HG02610 (cell line): Measurements from ENCODE around the gene FBXL19.

Source experiments
- ATAC-seq: cut with Tn5 transposase; IDR thresholded peaks from one replicate; pipeline ENCODE4 v1.9.1; 2021; ENCODE audit warnings: mild to moderate bottlenecking, moderate library complexity; ENCODE audit not compliant: unreplicated experiment

Gene FBXL19

DNA sequence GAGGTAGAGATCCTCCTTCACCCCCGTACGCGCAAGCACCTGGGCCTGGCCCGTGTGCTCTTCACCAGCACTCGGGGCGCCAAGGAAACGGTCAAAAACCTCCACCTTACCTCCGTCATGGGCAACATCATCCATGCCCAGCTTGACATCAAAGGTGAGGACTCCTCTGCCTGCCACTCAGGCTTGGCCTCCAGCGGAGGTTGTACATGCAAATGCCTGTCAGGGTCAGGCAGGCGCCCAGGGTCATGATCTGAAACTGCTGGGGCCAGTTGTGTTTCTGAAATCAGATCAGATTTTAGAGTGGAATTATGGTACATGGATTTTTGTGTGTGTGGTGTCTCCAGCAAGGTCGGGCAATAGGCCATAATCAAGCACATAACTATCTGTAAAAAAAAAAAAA, 38.0 kb downstream of the FBXL19 start:
- ATAC-seq, result no peak

DNA sequence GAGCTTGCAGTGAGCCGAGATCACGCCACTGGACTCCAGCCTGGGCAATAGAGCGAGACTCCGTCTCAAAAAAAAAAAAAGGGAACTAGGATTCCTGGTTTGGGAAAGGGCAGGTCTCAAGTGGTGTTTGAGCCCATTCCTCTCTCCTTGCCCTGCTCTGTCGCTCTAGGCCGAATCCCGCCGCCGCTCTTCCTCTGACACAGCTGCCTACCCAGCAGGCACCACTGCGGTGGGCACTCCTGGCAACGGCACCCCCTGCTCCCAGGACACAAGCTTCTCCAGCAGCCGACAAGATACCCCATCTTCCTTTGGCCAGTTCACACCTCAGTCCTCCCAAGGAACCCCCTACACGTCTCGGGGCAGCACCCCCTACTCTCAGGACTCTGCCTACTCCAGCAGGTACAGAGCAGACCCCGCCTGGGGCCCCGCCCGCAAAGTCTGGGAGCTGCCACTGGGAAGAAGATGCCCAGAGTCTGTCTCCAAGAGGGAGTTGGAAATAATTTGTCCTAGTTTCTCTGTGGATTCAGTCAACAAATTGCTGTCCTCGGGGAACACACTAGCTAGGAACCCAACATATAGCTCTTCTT, 40.6 kb downstream of the FBXL19 start:
- ATAC-seq, result no peak

DNA sequence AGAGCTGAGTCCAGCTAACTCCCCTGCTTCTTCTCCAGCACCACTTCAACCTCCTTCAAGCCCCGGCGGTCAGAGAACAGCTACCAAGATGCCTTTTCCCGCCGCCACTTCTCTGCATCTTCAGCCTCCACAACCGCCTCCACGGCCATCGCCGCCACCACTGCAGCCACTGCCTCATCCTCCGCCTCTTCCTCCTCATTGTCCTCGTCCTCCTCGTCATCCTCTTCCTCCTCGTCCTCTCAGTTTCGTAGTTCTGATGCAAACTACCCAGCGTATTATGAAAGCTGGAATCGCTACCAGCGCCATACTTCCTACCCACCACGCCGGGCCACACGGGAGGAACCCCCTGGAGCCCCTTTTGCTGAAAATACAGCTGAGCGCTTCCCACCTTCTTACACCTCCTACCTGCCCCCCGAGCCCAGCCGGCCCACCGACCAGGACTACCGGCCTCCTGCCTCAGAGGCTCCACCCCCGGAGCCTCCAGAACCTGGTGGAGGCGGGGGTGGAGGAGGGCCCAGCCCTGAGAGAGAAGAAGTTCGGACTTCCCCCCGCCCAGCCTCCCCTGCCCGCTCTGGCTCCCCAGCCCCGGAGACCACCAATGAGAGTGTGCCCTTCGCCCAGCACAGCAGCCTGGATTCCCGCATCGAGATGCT, 41.3 kb downstream of the FBXL19 start:
- ATAC-seq, result no peak

DNA sequence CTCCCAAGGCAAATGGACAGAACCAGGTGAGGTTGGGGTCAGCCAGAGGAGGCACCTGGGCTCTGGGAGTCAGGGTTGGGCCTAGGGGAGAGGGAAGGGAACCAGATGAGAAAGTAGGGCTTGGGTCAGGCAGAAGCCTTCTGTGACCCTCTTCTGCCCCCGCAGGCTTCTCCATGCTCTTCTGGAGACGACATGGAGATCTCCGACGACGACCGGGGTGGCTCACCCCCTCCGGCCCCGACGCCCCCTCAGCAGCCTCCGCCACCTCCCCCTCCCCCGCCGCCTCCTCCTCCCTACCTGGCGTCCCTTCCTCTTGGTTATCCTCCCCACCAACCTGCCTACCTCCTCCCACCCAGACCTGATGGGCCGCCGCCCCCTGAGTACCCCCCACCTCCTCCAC, 42.1 kb downstream of the FBXL19 start:
- ATAC-seq, result no peak

DNA sequence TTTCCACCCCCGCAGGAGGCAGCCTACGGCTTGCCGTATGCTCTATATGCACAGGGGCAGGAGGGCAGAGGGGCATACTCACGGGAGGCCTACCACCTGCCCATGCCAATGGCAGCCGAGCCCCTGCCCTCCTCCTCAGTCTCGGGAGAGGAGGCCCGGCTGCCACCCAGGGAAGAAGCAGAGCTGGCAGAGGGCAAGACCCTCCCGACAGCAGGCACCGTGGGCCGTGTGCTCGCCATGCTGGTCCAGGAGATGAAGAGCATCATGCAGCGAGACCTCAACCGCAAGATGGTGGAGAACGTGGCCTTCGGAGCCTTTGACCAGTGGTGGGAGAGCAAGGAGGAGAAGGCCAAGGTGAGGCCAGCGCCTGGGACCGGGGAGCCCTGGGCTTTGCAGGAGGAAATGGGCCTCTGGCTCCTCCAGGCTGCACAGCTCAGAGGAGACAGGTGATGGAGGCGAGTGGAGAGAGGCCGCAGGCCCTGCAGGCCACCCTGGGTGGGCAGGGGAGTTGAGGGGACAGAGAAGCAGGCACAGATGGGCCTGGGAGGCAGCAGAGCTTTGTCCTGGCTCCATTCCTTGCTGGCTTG, 42.8 kb downstream of the FBXL19 start:
- ATAC-seq, result no peak

DNA sequence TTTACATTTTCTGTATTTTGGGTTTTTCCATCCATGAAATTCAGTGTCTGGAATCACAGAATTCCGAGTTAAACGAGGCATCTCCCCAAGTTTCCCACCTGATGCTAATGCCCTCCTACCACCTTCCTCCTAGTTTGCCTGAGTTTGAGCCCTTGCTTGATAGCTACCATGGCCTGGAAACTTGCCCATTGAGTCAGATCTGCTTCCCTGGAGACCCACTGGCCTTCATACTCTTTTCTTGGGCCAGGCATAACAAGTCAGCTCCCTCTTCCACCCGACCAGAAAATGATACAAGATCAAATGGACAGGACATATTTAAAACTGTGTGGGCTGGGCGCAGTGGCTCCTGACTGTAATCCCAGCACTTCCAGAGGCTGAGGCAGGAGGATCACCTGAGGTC, 44.4 kb downstream of the FBXL19 start:
- no peak for ATAC-seq

DNA sequence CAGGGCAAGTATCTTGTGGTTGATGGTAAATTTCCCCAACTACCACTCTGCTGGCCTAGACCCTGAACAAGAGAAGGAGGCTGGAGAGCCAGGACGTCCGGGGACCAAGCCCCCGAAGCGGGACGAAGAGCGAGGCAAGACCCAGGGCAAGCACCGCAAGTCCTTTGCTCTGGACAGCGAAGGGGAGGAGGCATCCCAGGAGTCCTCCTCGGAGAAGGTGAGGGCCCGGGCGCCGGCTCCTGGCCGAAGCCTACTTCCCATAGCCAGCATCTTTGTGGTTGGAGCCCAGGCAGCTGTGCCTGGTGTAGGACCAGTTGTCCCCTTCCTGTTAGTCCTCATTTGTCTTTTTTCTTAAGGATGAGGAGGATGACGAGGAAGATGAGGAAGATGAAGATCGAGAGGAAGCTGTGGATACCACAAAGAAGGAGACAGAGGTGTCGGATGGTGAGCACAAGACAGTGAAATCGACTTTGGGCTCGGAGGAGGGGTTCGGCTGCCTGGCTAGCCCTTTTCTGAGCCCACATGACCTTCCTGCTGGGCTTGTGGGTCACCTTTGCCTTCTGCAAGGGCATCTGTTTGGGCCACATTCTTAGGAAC, 46.0 kb downstream of the FBXL19 start:
- no peak for ATAC-seq

DNA sequence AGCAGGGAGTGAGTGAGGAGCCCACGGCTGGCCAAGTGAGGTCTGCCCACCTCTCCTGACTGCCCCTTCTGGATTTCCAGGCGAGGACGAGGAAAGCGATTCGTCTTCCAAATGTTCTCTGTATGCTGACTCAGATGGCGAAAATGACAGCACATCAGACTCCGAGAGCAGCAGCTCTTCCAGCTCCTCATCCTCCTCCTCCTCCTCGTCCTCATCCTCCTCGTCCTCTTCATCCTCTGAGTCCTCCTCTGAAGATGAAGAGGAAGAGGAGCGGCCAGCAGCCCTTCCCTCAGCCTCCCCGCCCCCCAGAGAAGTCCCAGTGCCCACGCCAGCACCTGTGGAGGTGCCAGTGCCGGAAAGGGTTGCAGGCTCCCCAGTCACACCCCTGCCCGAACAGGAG, 47.9 kb downstream of the FBXL19 start:
- no peak for ATAC-seq

DNA sequence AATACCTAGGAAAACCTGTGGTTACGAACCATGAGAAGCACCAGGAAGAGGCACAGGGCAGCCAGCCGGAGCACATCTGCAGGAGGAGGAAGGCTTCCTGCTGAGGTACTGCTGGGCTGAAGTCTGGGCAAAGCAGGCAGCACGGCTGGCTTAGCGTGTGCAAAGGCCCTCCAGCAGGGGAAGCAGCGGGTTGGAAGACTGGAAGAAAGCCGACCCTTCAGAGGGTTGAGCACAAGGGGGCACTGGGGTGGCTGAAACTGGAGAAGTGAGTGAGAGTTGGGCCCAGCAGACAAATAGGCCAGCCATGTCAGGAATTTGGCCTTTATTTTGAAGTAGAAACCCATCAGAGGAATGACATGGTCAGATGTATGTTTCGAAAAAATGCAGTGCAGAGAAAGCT, 49.5 kb downstream of the FBXL19 start:
- ATAC-seq, result no peak

DNA sequence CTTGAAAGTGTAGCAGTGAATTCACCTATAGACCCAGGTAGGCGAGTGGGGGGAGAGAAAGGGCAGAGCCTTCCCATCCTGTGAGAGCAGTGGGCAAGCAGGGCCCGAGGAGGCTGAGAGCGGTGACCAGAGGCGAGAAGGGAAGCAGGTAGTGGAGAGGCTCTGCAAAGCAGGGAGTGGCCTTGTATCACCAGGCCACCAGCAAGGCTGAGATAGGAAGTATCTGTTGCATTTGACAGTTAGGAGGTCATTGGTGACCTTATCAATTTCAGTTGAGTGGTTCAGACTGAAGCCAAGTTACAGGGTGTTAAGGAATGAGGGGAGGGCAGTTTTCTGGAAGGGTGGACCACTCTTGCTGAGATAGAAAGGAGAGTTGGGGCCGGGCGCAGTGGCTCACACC, 51.0 kb downstream of the FBXL19 start:
- no peak for ATAC-seq

DNA sequence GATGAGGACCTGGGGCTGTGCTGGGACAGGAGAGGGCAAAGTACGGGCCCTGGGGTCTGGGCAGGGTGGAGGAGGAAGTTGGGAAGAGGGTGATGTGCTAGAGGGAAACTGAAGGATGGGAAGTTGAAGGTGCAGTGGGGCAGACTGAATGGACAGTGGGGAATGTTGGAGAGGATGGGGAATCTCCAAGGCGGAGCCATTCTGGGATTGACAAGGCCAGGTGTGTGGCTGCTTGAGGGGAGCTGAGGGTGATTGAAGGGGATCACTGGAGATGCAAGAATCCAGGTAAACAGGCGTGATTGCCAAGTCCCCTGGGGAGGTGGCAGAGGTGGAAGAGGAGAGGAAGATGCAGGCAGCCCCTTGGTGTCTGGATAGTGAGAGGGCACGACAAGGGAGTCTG, 53.1 kb downstream of the FBXL19 start:
- ATAC-seq, result no peak

DNA sequence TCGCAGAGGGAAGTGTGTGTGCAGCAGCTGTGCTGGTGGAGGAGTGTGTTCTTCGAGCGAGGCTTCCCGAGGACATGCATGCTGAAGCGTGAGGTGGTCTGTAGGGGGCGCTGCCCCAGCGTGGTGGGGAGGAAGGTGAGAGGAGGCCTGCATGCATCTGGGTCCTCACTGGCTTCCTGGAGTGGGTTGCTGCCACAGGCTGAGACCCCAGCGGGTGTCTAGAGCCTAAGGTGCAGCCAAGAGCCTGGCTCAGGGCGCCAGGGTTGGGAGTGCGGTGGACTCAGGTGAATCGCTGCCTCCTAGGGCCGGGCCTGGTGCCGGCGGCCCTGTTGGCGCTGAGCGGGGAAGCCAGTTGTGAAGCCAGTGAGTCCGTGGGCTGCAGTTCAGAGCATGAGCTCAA, 54.1 kb downstream of the FBXL19 start:
- no peak for ATAC-seq

DNA sequence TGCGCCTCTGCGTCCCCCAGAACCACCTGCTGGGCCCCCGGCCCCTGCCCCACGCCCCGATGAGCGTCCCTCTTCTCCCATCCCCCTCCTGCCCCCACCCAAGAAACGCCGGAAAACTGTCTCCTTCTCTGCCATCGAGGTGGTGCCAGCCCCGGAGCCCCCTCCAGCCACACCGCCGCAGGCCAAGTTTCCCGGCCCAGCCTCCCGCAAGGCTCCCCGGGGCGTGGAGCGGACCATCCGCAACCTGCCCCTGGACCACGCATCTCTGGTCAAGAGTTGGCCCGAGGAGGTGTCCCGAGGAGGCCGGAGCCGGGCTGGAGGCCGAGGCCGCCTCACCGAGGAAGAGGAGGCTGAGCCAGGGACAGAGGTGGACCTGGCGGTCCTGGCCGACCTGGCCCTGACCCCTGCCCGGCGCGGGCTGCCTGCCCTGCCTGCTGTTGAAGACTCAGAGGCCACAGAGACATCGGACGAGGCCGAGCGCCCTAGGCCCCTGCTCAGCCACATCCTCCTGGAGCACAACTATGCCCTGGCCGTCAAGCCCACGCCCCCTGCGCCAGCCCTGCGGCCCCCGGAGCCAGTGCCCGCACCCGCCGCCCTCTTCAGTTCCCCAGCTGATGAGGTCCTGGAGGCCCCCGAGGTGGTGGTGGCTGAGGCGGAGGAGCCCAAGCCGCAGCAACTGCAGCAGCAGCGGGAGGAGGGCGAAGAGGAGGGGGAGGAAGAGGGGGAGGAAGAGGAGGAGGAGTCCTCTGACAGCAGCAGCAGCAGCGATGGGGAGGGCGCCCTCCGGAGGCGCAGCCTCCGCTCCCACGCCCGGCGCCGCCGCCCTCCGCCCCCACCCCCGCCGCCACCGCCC, 56.0 kb downstream of the FBXL19 start:
- ATAC-seq, result no peak

DNA sequence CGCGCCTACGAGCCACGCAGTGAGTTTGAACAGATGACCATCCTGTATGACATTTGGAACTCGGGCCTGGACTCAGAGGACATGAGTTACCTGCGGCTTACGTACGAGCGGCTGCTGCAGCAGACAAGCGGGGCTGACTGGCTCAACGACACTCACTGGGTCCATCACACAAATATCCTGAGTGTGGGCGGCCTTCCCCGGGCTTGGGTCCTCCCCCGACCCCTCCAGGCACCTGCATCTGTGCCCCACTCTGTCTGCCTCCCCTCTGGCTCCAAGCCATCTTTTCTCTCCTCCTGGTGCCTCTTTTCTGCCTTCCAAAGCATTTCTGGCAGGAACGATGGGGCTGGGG, 56.6 kb downstream of the FBXL19 start:
- ATAC-seq, result no peak

DNA sequence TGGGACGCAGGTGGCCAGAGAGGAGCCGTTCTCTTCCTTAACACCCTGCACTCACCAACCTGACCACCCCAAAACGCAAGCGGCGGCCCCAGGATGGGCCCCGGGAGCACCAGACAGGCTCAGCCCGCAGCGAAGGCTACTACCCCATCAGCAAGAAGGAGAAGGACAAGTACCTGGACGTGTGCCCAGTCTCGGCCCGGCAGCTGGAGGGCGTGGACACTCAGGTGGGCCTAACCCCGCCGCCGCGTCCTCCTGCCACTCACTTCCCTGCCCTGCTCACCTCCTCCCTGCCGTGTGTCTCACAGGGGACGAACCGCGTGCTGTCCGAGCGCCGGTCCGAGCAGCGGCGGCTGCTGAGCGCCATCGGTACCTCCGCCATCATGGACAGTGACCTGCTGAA, 57.1 kb downstream of the FBXL19 start:
- ATAC-seq, result no peak

DNA sequence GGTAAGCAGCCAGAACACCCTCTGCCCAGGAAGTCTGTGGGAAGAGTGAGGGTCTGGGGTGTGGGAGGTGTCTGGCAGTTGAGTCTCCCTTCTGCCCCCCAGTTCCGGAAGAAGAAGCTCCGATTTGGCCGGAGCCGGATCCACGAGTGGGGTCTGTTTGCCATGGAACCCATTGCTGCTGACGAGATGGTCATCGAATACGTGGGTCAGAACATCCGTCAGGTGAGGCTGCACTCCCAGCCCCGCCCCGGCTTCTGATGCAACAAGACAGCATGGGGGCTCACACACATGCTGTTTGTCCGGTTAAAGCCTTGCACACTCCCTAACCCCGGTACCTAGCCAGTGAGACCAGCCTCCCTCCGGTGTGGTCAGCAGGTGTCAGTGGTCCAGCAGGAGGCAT, 57.6 kb downstream of the FBXL19 start:
- no peak for ATAC-seq

DNA sequence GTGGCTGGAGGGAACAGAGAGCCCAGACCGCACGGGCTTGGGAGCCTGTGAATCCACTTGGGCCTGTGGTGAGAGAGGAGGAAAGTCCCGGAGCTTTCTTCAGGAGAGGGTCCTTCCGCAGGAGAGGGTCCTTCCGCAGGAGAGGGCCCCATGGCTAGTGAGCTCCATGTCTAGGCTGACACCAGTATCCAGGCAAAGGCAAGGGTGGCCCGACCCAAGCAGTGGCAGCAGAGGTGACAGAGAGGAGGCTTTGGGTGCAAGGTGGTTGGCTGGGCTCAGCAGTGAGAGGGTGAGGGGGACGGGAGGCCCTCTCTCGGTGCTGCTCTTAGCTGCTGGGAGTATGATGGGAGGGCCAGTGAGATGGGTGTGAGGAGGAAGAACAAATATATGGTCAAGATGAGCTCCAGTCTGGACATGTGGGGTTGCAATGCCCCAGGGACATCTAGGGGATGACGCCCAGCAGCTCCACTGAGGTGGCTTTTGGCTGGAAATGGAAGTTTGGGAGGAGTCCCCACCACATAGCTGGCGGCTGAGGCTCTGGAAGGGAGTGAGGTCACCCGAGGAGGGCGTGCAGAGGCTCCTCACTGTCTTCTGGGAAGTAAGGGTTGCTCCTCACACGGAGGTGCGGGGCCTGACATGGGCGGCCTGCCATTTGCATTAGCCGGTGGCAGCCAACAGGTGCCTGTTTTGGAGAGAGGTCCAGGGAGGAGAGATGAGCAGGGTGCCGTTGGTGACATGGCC, 59.3 kb downstream of the FBXL19 start:
- ATAC-seq, result no peak

DNA sequence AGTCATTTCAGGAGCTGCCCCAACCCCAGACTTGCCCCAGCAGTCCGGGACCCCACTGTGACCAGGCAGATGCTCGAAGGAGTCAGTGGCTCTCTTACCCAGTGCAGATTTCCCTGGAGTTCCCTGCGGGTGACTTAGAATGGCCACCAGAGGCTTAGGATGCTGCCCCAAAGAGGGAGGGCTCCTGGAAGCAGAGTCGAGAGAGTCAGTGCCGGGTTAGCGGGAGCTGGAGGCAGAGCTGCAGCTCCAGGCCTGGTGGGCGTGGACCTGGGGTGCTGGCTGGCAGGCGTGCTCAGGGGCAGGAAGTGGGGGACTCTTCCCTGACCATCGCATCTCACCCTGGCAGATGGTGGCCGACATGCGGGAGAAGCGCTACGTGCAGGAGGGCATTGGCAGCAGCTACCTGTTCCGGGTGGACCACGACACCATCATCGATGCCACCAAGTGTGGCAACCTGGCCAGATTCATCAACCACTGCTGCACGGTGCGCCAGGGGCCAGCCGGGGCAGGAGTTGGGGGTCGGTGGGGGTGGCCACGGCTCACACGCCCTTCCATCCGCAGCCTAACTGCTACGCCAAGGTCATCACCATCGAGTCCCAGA, 60.0 kb downstream of the FBXL19 start:
- ATAC-seq, result no peak

DNA sequence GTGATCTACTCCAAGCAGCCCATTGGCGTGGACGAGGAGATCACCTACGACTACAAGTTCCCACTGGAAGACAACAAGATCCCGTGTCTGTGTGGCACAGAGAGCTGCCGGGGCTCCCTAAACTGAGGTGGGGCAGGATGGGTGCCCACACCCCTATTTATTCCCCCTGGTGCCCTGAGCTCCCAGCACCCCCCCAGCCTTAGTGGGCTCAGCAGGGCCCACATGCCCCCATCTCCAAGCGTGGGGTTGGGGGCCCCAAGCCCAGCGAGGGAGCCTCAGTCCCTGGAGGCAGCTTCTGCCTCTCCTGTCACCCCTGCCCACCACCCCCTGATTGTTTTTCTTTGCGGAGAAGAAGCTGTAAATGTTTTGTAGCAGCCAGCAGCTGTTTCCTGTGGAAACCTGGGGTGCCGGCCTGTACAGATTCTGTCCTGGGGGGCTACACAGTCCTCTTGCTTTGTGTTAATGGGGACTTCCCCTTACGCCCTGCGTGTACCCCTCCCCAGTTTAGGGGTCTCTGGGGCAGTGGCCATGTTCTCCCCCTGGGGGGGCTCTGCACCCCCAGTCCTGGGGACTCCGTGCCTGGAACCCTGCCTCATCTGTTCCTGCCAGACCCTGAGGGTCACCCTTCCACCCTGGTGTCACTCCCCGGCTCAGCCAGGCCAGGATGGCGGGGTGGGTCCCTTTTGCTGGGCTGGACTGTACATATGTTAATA, 60.7 kb downstream of the FBXL19 start:
- ATAC-seq, result no peak
